HG03103 (cell line): ENCODE results near the gene MTCL1.

ENCODE experiments used
- ATAC-seq: cut with Tn5 transposase; IDR thresholded peaks from one replicate; pipeline ENCODE4 v1.9.1; 2021; ENCODE audit warnings: low read depth; ENCODE audit not compliant: unreplicated experiment

The MTCL1 gene

GRCh38 chr18:8805552-8805951 is 100.2 kb downstream of the MTCL1 start:
- no peak for ATAC-seq

GRCh38 chr18:8806100-8806797 is 100.9 kb downstream of the MTCL1 start:
- ATAC-seq: no peak

GRCh38 chr18:8806798-8807487 is 101.6 kb downstream of the MTCL1 start:
- no peak for ATAC-seq

- no peak for ATAC-seq
These were observed 102.1 kb downstream of the MTCL1 start for GRCh38 chr18:8807488-8807805.

GRCh38 chr18:8808001-8808400 is 102.6 kb downstream of the MTCL1 start:
- ATAC-seq: no peak

GRCh38 chr18:8809514-8809913 is 104.2 kb downstream of the MTCL1 start:
- no peak for ATAC-seq

GRCh38 chr18:8810157-8810556 is 104.8 kb downstream of the MTCL1 start:
- no peak for ATAC-seq

- ATAC-seq: no peak
These were observed 105.8 kb downstream of the MTCL1 start for GRCh38 chr18:8811115-8811514.

GRCh38 chr18:8812631-8813030 is 107.3 kb downstream of the MTCL1 start:
- ATAC-seq: no peak

GRCh38 chr18:8813611-8814010 is 108.3 kb downstream of the MTCL1 start:
- no peak for ATAC-seq

- ATAC-seq: no peak
These were observed 108.8 kb downstream of the MTCL1 start for GRCh38 chr18:8814206-8814605.

- no peak for ATAC-seq
These were observed 110.9 kb downstream of the MTCL1 start for GRCh38 chr18:8816220-8816619.

GRCh38 chr18:8816816-8817215 is 111.5 kb downstream of the MTCL1 start:
- no peak for ATAC-seq

GRCh38 chr18:8818982-8819381 is 113.6 kb downstream of the MTCL1 start:
- no peak for ATAC-seq

GRCh38 chr18:8820396-8821082 is 115.2 kb downstream of the MTCL1 start:
- no peak for ATAC-seq

GRCh38 chr18:8821083-8821465 is 115.7 kb downstream of the MTCL1 start:
- ATAC-seq: no peak

- no peak for ATAC-seq
These were observed 116.2 kb downstream of the MTCL1 start for GRCh38 chr18:8821531-8821930.

GRCh38 chr18:8822643-8823042 is 117.3 kb downstream of the MTCL1 start:
- ATAC-seq: no peak

- no peak for ATAC-seq
These were observed 118.2 kb downstream of the MTCL1 start for GRCh38 chr18:8823530-8823929.

GRCh38 chr18:8824846-8825245 is 119.5 kb downstream of the MTCL1 start:
- no peak for ATAC-seq

GRCh38 chr18:8825273-8825672 is 119.9 kb downstream of the MTCL1 start:
- ATAC-seq: no peak
